GM12878 (cell line): ENCODE data around the gene CFAP91. TPM values are rescaled to one million over a fixed set of nuclear protein-coding genes. Genes with fewer than 3 reads are reported as not detected.

ENCODE experiments used
- CEBPZ ChIP-seq: fragments of 150-350 bp; IDR thresholded peaks from 2 replicates; pipeline ENCODE4 v1.6.1; 2016; ENCODE audit warnings: low read depth, low read length
- E2F8 ChIP-seq: fragments of 450-650 bp; IDR thresholded peaks from 2 replicates; pipeline ENCODE4 v1.6.1; 2018; ENCODE audit warnings: mild to moderate bottlenecking, low read depth, moderate library complexity; ENCODE audit not compliant: partially characterized antibody
- KDM1A ChIP-seq: fragments of 200-600 bp; sonication (generic); IDR thresholded peaks from 2 replicates; pipeline ENCODE4 v1.6.1; 2016; ENCODE audit warnings: borderline replicate concordance
- NR2F1 ChIP-seq: fragments of 450-650 bp; conservative IDR thresholded peaks from 2 replicates; pipeline ENCODE4 v1.6.1; 2017; ENCODE audit warnings: mild to moderate bottlenecking
- POLR2AphosphoS5 ChIP-seq: IDR thresholded peaks from 2 replicates; pipeline ENCODE4 v1.6.1; 2011; ENCODE audit warnings: mild to moderate bottlenecking, low read length, inconsistent platforms
- SIN3A ChIP-seq: IDR thresholded peaks from 2 replicates; pipeline ENCODE4 v1.6.1; 2012; ENCODE audit warnings: low read depth, low read length, improper control_type of control experiment
- TAF1 ChIP-seq: IDR thresholded peaks from 2 replicates; pipeline ENCODE4 v1.6.1; 2011; ENCODE audit warnings: mild to moderate bottlenecking, low read depth, low read length, borderline replicate concordance
- polyA plus RNA-seq, 11 experiments: library from polyadenylated mRNA; depleted of rRNA in 4 of 11; unstranded in 6 of 11; stranded (reverse) in 5 of 11; fragments of >200 nt; fragmentation: Nextera tagmentation in 4 of 11; fragmentation: Illumina TruSeq in 1 of 11; extraction: Ambion mirVana in 4 of 11; extraction: Trizol in 1 of 11; gene quantifications; 1 replicate in 1 of 11; 2 replicates in 10 of 11; pipeline versions ENCODE4 v1.2.1 to v1.2.3, GENCODE V29; 2011 to 2016; ENCODE audit warnings: inconsistent platforms in 2 of 11, missing spikeins in 2 of 11, low read depth in 1 of 11
- total RNA-seq, 4 experiments: library from RNA; depleted of rRNA in 3 of 4; stranded (reverse); fragments of >200 nt in 3 of 4; fragmentation: Illumina TruSeq in 1 of 4; extraction: Trizol in 1 of 4; gene quantifications; 2 replicates each; pipeline versions ENCODE4 v1.2.1 to v1.2.3, GENCODE V29; 2013 to 2021

Gene CFAP91
- total and polyA plus RNA-seq, 10 of the 15 experiments (the other 5 are each of a cell fraction or from before 2014, with no cell fraction given), result 0.03 to 2.2 (median 0.92) TPM

GRCh38 chr3:119703820-119704531 lies 1.2 kb downstream of the CFAP91 start (continued):
- TF ChIP-seq CEBPZ, result no peak
- no peak for TF ChIP-seq E2F8
- TF ChIP-seq POLR2AphosphoS5, result no peak
- no peak for TF ChIP-seq KDM1A
- TF ChIP-seq SIN3A, result no peak
- TF ChIP-seq TAF1, result no peak
- TF ChIP-seq NR2F1, result no peak
